OCI-LY1 (cell line): ENCODE measurements around the gene GNAQ.
"Not testable (repeated sequence)": the region's sequence is repeated elsewhere in the genome, so short reads cannot be mapped to it uniquely, and the experiment has no call there.

Source experiments
- H2AFZ ChIP-seq: fragments of 200-600 bp; sonication (generic), shearing (Covaris generic); 2 replicates; pipeline ENCODE4 v1.6.0; 2014; ENCODE audit warnings: antibody characterized with exemption, mild to moderate bottlenecking, low read length
- H3F3A ChIP-seq: fragments of 200-600 bp; sonication (generic), shearing (Covaris generic); 2 replicates; pipeline ENCODE4 v1.6.0; 2014; ENCODE audit warnings: mild to moderate bottlenecking, antibody characterized with exemption, low read length, moderate library complexity; ENCODE audit not compliant: insufficient read depth
- H3K27ac ChIP-seq: fragments of 200-600 bp; sonication (generic); 2 replicates; pipeline ENCODE4 v1.5.1; 2014; ENCODE audit warnings: low read length, mixed run types, mild to moderate bottlenecking, low read depth; ENCODE audit not compliant: poor library complexity, severe bottlenecking
- H3K27me3 ChIP-seq: fragments of 200-600 bp; sonication (generic); 2 replicates; pipeline ENCODE4 v1.6.0; 2014; ENCODE audit warnings: antibody characterized with exemption, mild to moderate bottlenecking, low read length, moderate library complexity; ENCODE audit not compliant: insufficient read depth
- H3K36me3 ChIP-seq: fragments of 200-600 bp; sonication (generic); 2 replicates; pipeline ENCODE4 v1.6.1; 2014; ENCODE audit warnings: mild to moderate bottlenecking, antibody characterized with exemption, low read length, moderate library complexity, mixed read lengths; ENCODE audit not compliant: insufficient read depth
- H3K4me1 ChIP-seq: fragments of 200-600 bp; sonication (generic); 2 replicates; pipeline ENCODE4 v1.5.1; 2014; ENCODE audit warnings: mild to moderate bottlenecking, low read length, moderate library complexity; ENCODE audit not compliant: insufficient read depth, severe bottlenecking
- H3K4me2 ChIP-seq: fragments of 200-600 bp; sonication (generic), shearing (Covaris generic); 2 replicates; pipeline ENCODE4 v1.6.1; 2014; ENCODE audit warnings: low read length
- H3K4me3 ChIP-seq: fragments of 200-600 bp; sonication (generic); 2 replicates; pipeline ENCODE4 v1.5.1; 2014; ENCODE audit warnings: low read length, low read depth, mild to moderate bottlenecking, mixed read lengths; ENCODE audit not compliant: poor library complexity, severe bottlenecking
- H3K79me2 ChIP-seq: fragments of 200-600 bp; shearing (Covaris generic); 2 replicates; pipeline ENCODE4 v1.6.1; 2016; ENCODE audit warnings: mixed run types, low read length, mixed read lengths; ENCODE audit not compliant: insufficient read depth
- H3K9ac ChIP-seq: fragments of 200-600 bp; sonication (generic), shearing (Covaris generic); 2 replicates; pipeline ENCODE4 v1.6.1; 2014; ENCODE audit warnings: mild to moderate bottlenecking, low read length, mixed read lengths
- H3K9me2 ChIP-seq: fragments of 200-600 bp; sonication (generic), shearing (Covaris generic); 2 replicates; pipeline ENCODE4 v1.6.1; 2014; ENCODE audit warnings: low read depth, mild to moderate bottlenecking, low read length, mixed read lengths
- H3K9me3 ChIP-seq: fragments of 200-600 bp; shearing (Covaris generic); 2 replicates; pipeline ENCODE4 v1.6.1; 2014; ENCODE audit warnings: low read length, mixed read lengths
- H4K20me1 ChIP-seq: fragments of 200-600 bp; sonication (generic), shearing (Covaris generic); 2 replicates; pipeline ENCODE4 v1.6.0; 2016; ENCODE audit warnings: mild to moderate bottlenecking, low read length; ENCODE audit not compliant: insufficient read depth
- CTCF ChIP-seq: fragments of 200-600 bp; sonication (generic), shearing (Covaris generic); IDR thresholded peaks from 2 replicates; pipeline ENCODE4 v1.5.1; 2017; ENCODE audit warnings: mild to moderate bottlenecking, antibody characterized with exemption, low read length, moderate library complexity, mixed read lengths
- EZH2 ChIP-seq: fragments of 200-600 bp; sonication (generic), shearing (Covaris generic); IDR thresholded peaks from 2 replicates; pipeline ENCODE4 v1.8.0; 2017; ENCODE audit warnings: borderline replicate concordance, mixed run types, mild to moderate bottlenecking, antibody characterized with exemption, low read length, moderate library complexity, mixed read lengths

Gene GNAQ

GRCh38 chr9:77708064-77708815 lies 323.4 kb downstream of the GNAQ start:
- Histone ChIP-seq H3K4me2 (no peak overlapping the region), H3K9me3 (no peaks in the 10 kb centered on the region), H3F3A (no peaks in the 10 kb centered on the region), H4K20me1 (no peaks in the 10 kb centered on the region), H2AFZ (no peak overlapping the region), H3K27ac (no peak overlapping the region), H3K4me1 (no peaks in the 10 kb centered on the region), H3K27me3 (no peaks in the 10 kb centered on the region), H3K4me3 (no peak overlapping the region), H3K79me2 (no peaks in the 10 kb centered on the region), H3K9me2 (no peaks in the 10 kb centered on the region), H3K36me3 (no peaks in the 10 kb centered on the region), H3K9ac (no peak overlapping the region)
- TF ChIP-seq CTCF = no peak
- TF ChIP-seq EZH2 = no peak

- Histone ChIP-seq H3K4me2 (no peak overlapping the region), H3K27me3 (no peaks in the 10 kb centered on the region), H3K9me2 (no peaks in the 10 kb centered on the region), H3K4me1 (no peaks in the 10 kb centered on the region), H4K20me1 (no peaks in the 10 kb centered on the region), H3K4me3 (no peak overlapping the region), H3K79me2 (no peaks in the 10 kb centered on the region), H3K27ac (no peak overlapping the region), H3K9me3 (no peaks in the 10 kb centered on the region), H3F3A (no peaks in the 10 kb centered on the region), H2AFZ (no peak overlapping the region), H3K36me3 (no peaks in the 10 kb centered on the region), H3K9ac (no peak overlapping the region)
- TF ChIP-seq EZH2 = no peak
- TF ChIP-seq CTCF = no peak
These were observed 324.1 kb downstream of the GNAQ start for GRCh38 chr9:77707383-77708063.

- Histone ChIP-seq H3K4me2 (no peak overlapping the region), H3K27me3 (no peaks in the 10 kb centered on the region), H3K27ac (no peak overlapping the region), H2AFZ (no peak overlapping the region), H3K9me2 (no peaks in the 10 kb centered on the region), H4K20me1 (no peaks in the 10 kb centered on the region), H3F3A (no peaks in the 10 kb centered on the region), H3K4me3 (no peak overlapping the region), H3K79me2 (no peaks in the 10 kb centered on the region), H3K4me1 (no peaks in the 10 kb centered on the region), H3K9ac (no peak overlapping the region), H3K36me3 (no peaks in the 10 kb centered on the region), H3K9me3 (no peaks in the 10 kb centered on the region)
- TF ChIP-seq EZH2 (no peak), CTCF (no peak)
These were observed 326.0 kb downstream of the GNAQ start for GRCh38 chr9:77705636-77706035.

- not testable (repeated sequence) for H3K4me1 ChIP-seq, H3K9me3 ChIP-seq, H3F3A ChIP-seq, H3K36me3 ChIP-seq, H3K4me2 ChIP-seq, H3K79me2 ChIP-seq, H3K4me3 ChIP-seq, H3K27ac ChIP-seq, H3K9ac ChIP-seq, H4K20me1 ChIP-seq, H3K27me3 ChIP-seq, H3K9me2 ChIP-seq, H2AFZ ChIP-seq
These were observed 328.9 kb downstream of the GNAQ start for GRCh38 chr9:77702521-77703390.
